DOHH2 (cell line): ENCODE measurements around the gene SFXN5.

Source experiments
- CTCF ChIP-seq: fragments of 200-600 bp; sonication (generic); IDR thresholded peaks from one replicate; pipeline ENCODE4 v1.5.1; 2014; ENCODE audit warnings: antibody characterized with exemption, mild to moderate bottlenecking, low read depth, low read length; ENCODE audit not compliant: poor library complexity, severe bottlenecking
- EZH2phosphoT487 ChIP-seq: fragments of 200-600 bp; sonication (generic); IDR thresholded peaks from 2 replicates; pipeline ENCODE4 v1.6.1; 2017; ENCODE audit warnings: borderline replicate concordance, mild to moderate bottlenecking, antibody characterized with exemption, low read length, moderate library complexity, mixed read lengths

- no peak for TF ChIP-seq CTCF
- TF ChIP-seq EZH2phosphoT487: no peak
Observed at GRCh38 chr2:73071360-73072128, at the start of gene SFXN5.
